ENCODE measurements around the gene LOXL1.

LOXL1 gene

GRCh38 chr15:73928971-73929627, 2.8 kb downstream of the LOXL1 start:
- peaks cover 0 to 5% (median 0%) of the 10 kb centered on the region in 5 donors for H3K36me3 ChIP-seq (ENCODE audit: control insufficient read depth in 5 of 5, insufficient read depth in 5 of 5, low read length in 5 of 5)
- peaks cover 0 to 12% (median 3%) of the 10 kb centered on the region in 5 donors for H3K27me3 ChIP-seq (ENCODE audit: control insufficient read depth in 5 of 5, insufficient read depth in 4 of 5, low read length in 5 of 5)
- H3K4me1 ChIP-seq (ENCODE audit: control insufficient read depth in 5 of 5, insufficient read depth in 5 of 5, low read length in 5 of 5), result peaks cover 7 to 74% (median 69%) of the 10 kb centered on the region in 5 donors
- H3K9me3 ChIP-seq (ENCODE audit: control insufficient read depth in 5 of 5, low read length in 5 of 5), result no peaks in the 10 kb centered on the region
- H3K27ac ChIP-seq (ENCODE audit: low read depth, low read length), result peak overlapping the region; percentile 13
- peak overlapping the region in 2 of 5 donors; percentile 32 to 63 for H3K4me3 ChIP-seq (ENCODE audit: low read depth in 1 of 5, low read length in 5 of 5)
- no peak overlapping the region for H3K9ac ChIP-seq (ENCODE audit: low read length in 5 of 5)

- H3K4me3 ChIP-seq (ENCODE audit: low read depth in 1 of 5, low read length in 5 of 5), result no peak overlapping the region
- H3K9ac ChIP-seq (ENCODE audit: low read length in 5 of 5), result peak overlapping the region in 2 of 5 donors; percentile 10 to 32
- H3K9me3 ChIP-seq (ENCODE audit: control insufficient read depth in 5 of 5, low read length in 5 of 5), result no peaks in the 10 kb centered on the region
- peak overlapping the region; percentile 41 for H3K27ac ChIP-seq (ENCODE audit: low read depth, low read length)
- peaks cover 5 to 71% (median 59%) of the 10 kb centered on the region in 5 donors for H3K4me1 ChIP-seq (ENCODE audit: control insufficient read depth in 5 of 5, insufficient read depth in 5 of 5, low read length in 5 of 5)
- H3K27me3 ChIP-seq (ENCODE audit: control insufficient read depth in 5 of 5, insufficient read depth in 4 of 5, low read length in 5 of 5), result peaks cover 0 to 12% (median 3%) of the 10 kb centered on the region in 5 donors
- peaks cover 0 to 5% (median 0%) of the 10 kb centered on the region in 5 donors for H3K36me3 ChIP-seq (ENCODE audit: control insufficient read depth in 5 of 5, insufficient read depth in 5 of 5, low read length in 5 of 5)
Observed at GRCh38 chr15:73930371-73930770, 4.1 kb downstream of the LOXL1 start.

GRCh38 chr15:73930790-73931281, 4.6 kb downstream of the LOXL1 start:
- Histone ChIP-seq H3K27ac (ENCODE audit: low read depth, low read length) (no peak overlapping the region), H3K4me3 (ENCODE audit: low read depth in 1 of 5, low read length in 5 of 5) (no peak overlapping the region), H3K4me1 (ENCODE audit: control insufficient read depth in 5 of 5, insufficient read depth in 5 of 5, low read length in 5 of 5) (peaks cover 1 to 71% (median 55%) of the 10 kb centered on the region in 5 donors), H3K27me3 (ENCODE audit: control insufficient read depth in 5 of 5, insufficient read depth in 4 of 5, low read length in 5 of 5) (peaks cover 0 to 12% (median 3%) of the 10 kb centered on the region in 5 donors), H3K36me3 (ENCODE audit: control insufficient read depth in 5 of 5, insufficient read depth in 5 of 5, low read length in 5 of 5) (peaks cover 0 to 5% (median 0%) of the 10 kb centered on the region in 5 donors), H3K9me3 (ENCODE audit: control insufficient read depth in 5 of 5, low read length in 5 of 5) (no peaks in the 10 kb centered on the region), H3K9ac (ENCODE audit: low read length in 5 of 5) (peak overlapping the region in 1 of 5 donors; percentile 32)

- Histone ChIP-seq H3K9ac (ENCODE audit: low read length in 5 of 5) (no peak overlapping the region), H3K4me1 (ENCODE audit: control insufficient read depth in 5 of 5, insufficient read depth in 5 of 5, low read length in 5 of 5) (peaks cover 1 to 71% (median 54%) of the 10 kb centered on the region in 5 donors), H3K9me3 (ENCODE audit: control insufficient read depth in 5 of 5, low read length in 5 of 5) (no peaks in the 10 kb centered on the region), H3K27ac (ENCODE audit: low read depth, low read length) (no peak overlapping the region), H3K36me3 (ENCODE audit: control insufficient read depth in 5 of 5, insufficient read depth in 5 of 5, low read length in 5 of 5) (peaks cover 0 to 5% (median 0%) of the 10 kb centered on the region in 5 donors), H3K4me3 (ENCODE audit: low read depth in 1 of 5, low read length in 5 of 5) (no peak overlapping the region), H3K27me3 (ENCODE audit: control insufficient read depth in 5 of 5, insufficient read depth in 4 of 5, low read length in 5 of 5) (peaks cover 0 to 12% (median 3%) of the 10 kb centered on the region in 5 donors)
Observed at GRCh38 chr15:73931441-73931840, 5.2 kb downstream of the LOXL1 start.

GRCh38 chr15:73932381-73933191, 6.3 kb downstream of the LOXL1 start:
- H3K4me3 ChIP-seq (ENCODE audit: low read depth in 1 of 5, low read length in 5 of 5), result no peak overlapping the region
- H3K4me1 ChIP-seq (ENCODE audit: control insufficient read depth in 5 of 5, insufficient read depth in 5 of 5, low read length in 5 of 5), result peaks cover 1 to 65% (median 50%) of the 10 kb centered on the region in 5 donors
- H3K27me3 ChIP-seq (ENCODE audit: control insufficient read depth in 5 of 5, insufficient read depth in 4 of 5, low read length in 5 of 5), result peaks cover 0 to 12% (median 3%) of the 10 kb centered on the region in 5 donors
- no peak overlapping the region for H3K9ac ChIP-seq (ENCODE audit: low read length in 5 of 5)
- H3K27ac ChIP-seq (ENCODE audit: low read depth, low read length), result no peak overlapping the region
- H3K36me3 ChIP-seq (ENCODE audit: control insufficient read depth in 5 of 5, insufficient read depth in 5 of 5, low read length in 5 of 5), result peaks cover 0 to 5% (median 0%) of the 10 kb centered on the region in 5 donors
- H3K9me3 ChIP-seq (ENCODE audit: control insufficient read depth in 5 of 5, low read length in 5 of 5), result no peaks in the 10 kb centered on the region

GRCh38 chr15:73934281-73934680, 8.0 kb downstream of the LOXL1 start:
- H3K9ac ChIP-seq (ENCODE audit: low read length in 5 of 5), result no peak overlapping the region
- H3K4me3 ChIP-seq (ENCODE audit: low read depth in 1 of 5, low read length in 5 of 5), result no peak overlapping the region
- H3K4me1 ChIP-seq (ENCODE audit: control insufficient read depth in 5 of 5, insufficient read depth in 5 of 5, low read length in 5 of 5), result peaks cover under 1 to 50% (median 33%) of the 10 kb centered on the region in 5 donors
- H3K9me3 ChIP-seq (ENCODE audit: control insufficient read depth in 5 of 5, low read length in 5 of 5), result no peaks in the 10 kb centered on the region
- H3K27ac ChIP-seq (ENCODE audit: low read depth, low read length), result no peak overlapping the region
- peaks cover 0 to 8% (median 0%) of the 10 kb centered on the region in 5 donors for H3K27me3 ChIP-seq (ENCODE audit: control insufficient read depth in 5 of 5, insufficient read depth in 4 of 5, low read length in 5 of 5)
- H3K36me3 ChIP-seq (ENCODE audit: control insufficient read depth in 5 of 5, insufficient read depth in 5 of 5, low read length in 5 of 5), result peaks cover 0 to 5% (median 0%) of the 10 kb centered on the region in 5 donors

GRCh38 chr15:73935547-73935946, 9.3 kb downstream of the LOXL1 start:
- Histone ChIP-seq H3K36me3 (ENCODE audit: control insufficient read depth in 5 of 5, insufficient read depth in 5 of 5, low read length in 5 of 5) (peaks cover 0 to 5% (median 0%) of the 10 kb centered on the region in 5 donors), H3K27ac (ENCODE audit: low read depth, low read length) (no peak overlapping the region), H3K9me3 (ENCODE audit: control insufficient read depth in 5 of 5, low read length in 5 of 5) (no peaks in the 10 kb centered on the region), H3K27me3 (ENCODE audit: control insufficient read depth in 5 of 5, insufficient read depth in 4 of 5, low read length in 5 of 5) (peaks cover 0 to 8% (median 0%) of the 10 kb centered on the region in 5 donors), H3K9ac (ENCODE audit: low read length in 5 of 5) (no peak overlapping the region), H3K4me3 (ENCODE audit: low read depth in 1 of 5, low read length in 5 of 5) (no peak overlapping the region), H3K4me1 (ENCODE audit: control insufficient read depth in 5 of 5, insufficient read depth in 5 of 5, low read length in 5 of 5) (peaks cover 0 to 46% (median 24%) of the 10 kb centered on the region in 5 donors)

GRCh38 chr15:73936181-73936580, 9.9 kb downstream of the LOXL1 start:
- Histone ChIP-seq H3K4me1 (ENCODE audit: control insufficient read depth in 5 of 5, insufficient read depth in 5 of 5, low read length in 5 of 5) (peaks cover 0 to 46% (median 24%) of the 10 kb centered on the region in 5 donors), H3K27me3 (ENCODE audit: control insufficient read depth in 5 of 5, insufficient read depth in 4 of 5, low read length in 5 of 5) (peaks cover 0 to 8% (median 0%) of the 10 kb centered on the region in 5 donors), H3K36me3 (ENCODE audit: control insufficient read depth in 5 of 5, insufficient read depth in 5 of 5, low read length in 5 of 5) (peaks cover 0 to 3% (median 0%) of the 10 kb centered on the region in 5 donors), H3K9ac (ENCODE audit: low read length in 5 of 5) (no peak overlapping the region), H3K27ac (ENCODE audit: low read depth, low read length) (no peak overlapping the region), H3K4me3 (ENCODE audit: low read depth in 1 of 5, low read length in 5 of 5) (no peak overlapping the region), H3K9me3 (ENCODE audit: control insufficient read depth in 5 of 5, low read length in 5 of 5) (no peaks in the 10 kb centered on the region)

- H3K9ac ChIP-seq (ENCODE audit: low read length in 5 of 5), result no peak overlapping the region
- H3K27ac ChIP-seq (ENCODE audit: low read depth, low read length), result no peak overlapping the region
- no peak overlapping the region for H3K4me3 ChIP-seq (ENCODE audit: low read depth in 1 of 5, low read length in 5 of 5)
- H3K27me3 ChIP-seq (ENCODE audit: control insufficient read depth in 5 of 5, insufficient read depth in 4 of 5, low read length in 5 of 5), result peaks cover 0 to 4% (median 0%) of the 10 kb centered on the region in 5 donors
- H3K4me1 ChIP-seq (ENCODE audit: control insufficient read depth in 5 of 5, insufficient read depth in 5 of 5, low read length in 5 of 5), result peaks cover 0 to 49% (median 24%) of the 10 kb centered on the region in 5 donors
- H3K36me3 ChIP-seq (ENCODE audit: control insufficient read depth in 5 of 5, insufficient read depth in 5 of 5, low read length in 5 of 5), result peaks cover 0 to 3% (median 0%) of the 10 kb centered on the region in 5 donors
- no peaks in the 10 kb centered on the region for H3K9me3 ChIP-seq (ENCODE audit: control insufficient read depth in 5 of 5, low read length in 5 of 5)
Observed at GRCh38 chr15:73936588-73937290, 10.5 kb downstream of the LOXL1 start.

All from subcutaneous abdominal adipose tissue (tissue), 5 donors.